ENCODE data around the gene SGCD.

GRCh38 chr5:156682971-156683370 is 356.0 kb downstream of the SGCD start:
- TF ChIP-seq FOXK2 (IDR thresholded peaks at IDR 0.05) (no peak), ARNT (IDR thresholded peaks at IDR 0.05) (no peak), SP1 (IDR thresholded peaks at IDR 0.05) (no peak), LEF1 (IDR thresholded peaks at IDR 0.05; ENCODE audit: borderline replicate concordance) (no peak), ELF4 (IDR thresholded peaks at IDR 0.05) (no peak), SUZ12 (IDR thresholded peaks at IDR 0.05) (no peak), FOXM1 (IDR thresholded peaks at IDR 0.05; ENCODE audit: borderline replicate concordance) (no peak), PKNOX1 (IDR thresholded peaks at IDR 0.05) (no peak), HDGF (IDR thresholded peaks at IDR 0.05; ENCODE audit: borderline replicate concordance) (no peak), BHLHE40 (IDR thresholded peaks at IDR 0.05; ENCODE audit: borderline replicate concordance) (no peak), FOXA1 (IDR thresholded peaks at IDR 0.05) (no peak), TARDBP (IDR thresholded peaks at IDR 0.05) (no peak), NFRKB (IDR thresholded peaks at IDR 0.05) (no peak)

Measured in HEK293T (cell line).